B cell (primary cell): ENCODE data around the gene CEP350. TPM values are rescaled to one million over a fixed set of nuclear protein-coding genes. Genes with fewer than 3 reads are reported as not detected.

Experiments
- ATAC-seq: fragments of 200-7000 bp; cut with Tn5 transposase; one replicate; pipeline ENCODE4 v1.10.0; 2021; ENCODE audit warnings: low read depth, mild to moderate bottlenecking, moderate number of reproducible peaks, moderate library complexity
- CTCF ChIA-PET: fragments of 350-600 bp; sonication (Branson Sonifier 250); formaldehyde crosslinking; loops from one replicate; lab custom pipeline; 2021; ENCODE audit warnings: antibody characterized with exemption, inconsistent platforms; lab: Charles Lee
- POLR2A ChIA-PET: fragments of 350-600 bp; sonication (Branson Sonifier 250); formaldehyde crosslinking; loops from one replicate; lab custom pipeline; 2021; ENCODE audit warnings: antibody characterized with exemption; lab: Charles Lee
- DNase-seq: peaks from one replicate; pipeline ENCODE4 v3.0.0; 2013
- H2AFZ ChIP-seq: 2 replicates; pipeline ENCODE4 v1.6.1; 2012; ENCODE audit warnings: mild to moderate bottlenecking, low read depth, low read length; ENCODE audit not compliant: insufficient read depth, poor library complexity, severe bottlenecking
- H3K27ac ChIP-seq, 2 donors: 1 replicate in 1 of 2; 2 replicates in 1 of 2; pipeline ENCODE4 v1.5.1; 2012 to 2013; ENCODE audit warnings: low read length in 2 of 2, mild to moderate bottlenecking in 2 of 2, moderate library complexity in 1 of 2
- H3K27me3 ChIP-seq, 4 experiments: fragments of 200-600 bp in 1 of 4; sonication (generic) in 1 of 4; replicated peaks in 1 of 4; 1 replicate in 2 of 4; 2 replicates in 2 of 4; pipeline versions ENCODE4 v1.6.1 to v1.7.0; 2013 to 2016; ENCODE audit warnings: low read length in 3 of 4, mild to moderate bottlenecking in 2 of 4, mixed read lengths in 1 of 4, moderate library complexity in 1 of 4; ENCODE audit not compliant: insufficient read depth in 4 of 4, control insufficient read depth in 3 of 4; ENCODE audit errors: control extremely low read depth in 1 of 4
- H3K36me3 ChIP-seq, 2 experiments: replicated peaks in 1 of 2; 1 replicate in 1 of 2; 2 replicates in 1 of 2; pipeline versions ENCODE4 v1.6.1 to v1.7.1; 2013; ENCODE audit warnings: low read length in 1 of 2; ENCODE audit not compliant: insufficient read depth in 2 of 2, control insufficient read depth in 1 of 2; ENCODE audit errors: control extremely low read depth in 1 of 2, extremely low read depth in 1 of 2
- H3K4me1 ChIP-seq, 2 donors: fragments of 200-600 bp in 1 of 2; sonication (generic) in 1 of 2; 1 replicate in 1 of 2; 2 replicates in 1 of 2; pipeline versions ENCODE4 v1.5.1 to v1.6.1; 2013 to 2017; ENCODE audit warnings: low read length in 2 of 2; ENCODE audit not compliant: control insufficient read depth in 2 of 2, insufficient read depth in 2 of 2
- H3K4me2 ChIP-seq: replicated peaks from 2 replicates; pipeline ENCODE3; 2012; ENCODE audit warnings: mild to moderate bottlenecking, low read depth, low read length; ENCODE audit not compliant: poor library complexity, severe bottlenecking
- H3K4me3 ChIP-seq, 5 experiments: fragments of 200-600 bp in 1 of 5; sonication (generic) in 1 of 5; 1 replicate in 3 of 5; 2 replicates in 2 of 5; pipeline versions ENCODE4 v1.5.1 to v1.7.0; 2011 to 2016; ENCODE audit warnings: low read length in 4 of 5, mild to moderate bottlenecking in 4 of 5, low read depth in 2 of 5, control low read depth in 1 of 5, moderate library complexity in 1 of 5; ENCODE audit not compliant: insufficient read depth in 1 of 5; ENCODE audit errors: control extremely low read depth in 1 of 5, extremely low read depth in 1 of 5
- H3K79me2 ChIP-seq: fragments of 200-600 bp; sonication (generic); one replicate; pipeline ENCODE4 v1.6.0; 2016; ENCODE audit warnings: low read length; ENCODE audit not compliant: control insufficient read depth, insufficient read depth
- H3K9ac ChIP-seq: fragments of 200-600 bp; sonication (generic); 2 replicates; pipeline ENCODE4 v1.6.1; 2017; ENCODE audit warnings: mild to moderate bottlenecking, low read length, moderate library complexity
- H3K9me3 ChIP-seq, 3 donors: one replicate each; pipeline versions ENCODE4 v1.6.1 to v1.7.1; 2013; ENCODE audit warnings: low read length in 2 of 3; ENCODE audit not compliant: control insufficient read depth in 2 of 3, insufficient read depth in 1 of 3; ENCODE audit errors: control extremely low read depth in 1 of 3
- H4K20me1 ChIP-seq: 2 replicates; pipeline ENCODE4 v1.6.0; 2012; ENCODE audit warnings: mild to moderate bottlenecking, low read length; ENCODE audit not compliant: insufficient read depth, control insufficient read depth, poor library complexity, severe bottlenecking
- H3K27ac Mint-ChIP-seq: one replicate; pipeline ENCODE4 v1.8.0; 2021; ENCODE audit warnings: mixed read lengths
- H3K27me3 Mint-ChIP-seq: one replicate; pipeline ENCODE4 v1.8.0; 2021; ENCODE audit warnings: mixed read lengths
- H3K4me1 Mint-ChIP-seq: one replicate; pipeline ENCODE4 v1.8.0; 2021; ENCODE audit warnings: mixed read lengths
- H3K4me3 Mint-ChIP-seq: one replicate; pipeline ENCODE4 v1.8.0; 2021; ENCODE audit warnings: mixed read lengths
- H3K9me3 Mint-ChIP-seq: one replicate; pipeline ENCODE4 v1.8.0; 2022; ENCODE audit warnings: mixed read lengths; ENCODE audit not compliant: insufficient read depth
- CTCF ChIP-seq: fragments of 200-600 bp; IDR thresholded peaks from one replicate; pipeline ENCODE4 v1.8.0; 2022; ENCODE audit warnings: antibody characterized with exemption, mild to moderate bottlenecking
- EZH2 ChIP-seq: IDR thresholded peaks from 2 replicates; pipeline ENCODE4 v1.6.1; 2012; ENCODE audit warnings: borderline replicate concordance, low read depth, mild to moderate bottlenecking, moderate library complexity, low read length; ENCODE audit not compliant: insufficient read depth, poor library complexity, severe bottlenecking
- WGBS: methylation state at CpG from one replicate; pipeline ENCODE4 v1.1.5; 2013; ENCODE audit warnings: missing lambda C conversion rate; ENCODE audit not compliant: insufficient coverage; 5-methylcytosine and 5-hydroxymethylcytosine counted together
- intact Hi-C: fragments of 100-400 bp; cut with micrococcal nuclease; formaldehyde crosslinking; loops from one replicate; pipeline ENCODE4 v1.10.0; 2022
- polyA plus RNA-seq: library from polyadenylated mRNA; depleted of rRNA; stranded (reverse); fragments of >200 nt; gene quantifications from 2 replicates; pipeline ENCODE4 v1.2.3, GENCODE V29; 2012
- total RNA-seq, 2 donors: library from RNA; stranded (reverse); fragments of 120-200 nt in 1 of 2; gene quantifications; 1 replicate in 1 of 2; 2 replicates in 1 of 2; pipeline versions ENCODE4 v1.2.3 to v1.2.4, GENCODE V29; 2013 to 2022

Gene CEP350
- total and polyA plus RNA-seq, 2 donors (not counting 1 experiment from before 2014, with no cell fraction given), result 7.4 to 92.3 TPM

GRCh38 chr1:180061019-180061418, 106.4 kb downstream of the CEP350 start:
- Histone ChIP-seq H3K27ac (no peak overlapping the region), H3K4me1 (no peaks in the 10 kb centered on the region), H3K4me3 (no peak overlapping the region), H3K36me3 (peaks cover 7 to 55% of the 10 kb centered on the region in 2 experiments), H3K9me3 (no peaks in the 10 kb centered on the region), H2AFZ (no peak overlapping the region), H3K9ac (no peak overlapping the region), H4K20me1 (no peaks in the 10 kb centered on the region), H3K79me2 (no peaks in the 10 kb centered on the region), H3K4me2 (no peak overlapping the region), H3K27me3 (no peaks in the 10 kb centered on the region)
- Mint-ChIP-seq H3K27ac (no peak overlapping the region), H3K4me3 (no peak overlapping the region), H3K4me1 (peaks cover 6% of the 10 kb centered on the region), H3K9me3 (no peaks in the 10 kb centered on the region), H3K27me3 (no peaks in the 10 kb centered on the region)
- ChIA-PET POLR2A (no interaction called here), CTCF (no interaction called here)
- TF ChIP-seq CTCF (no peak), EZH2 (no peak)
- DNase-seq, result no peak
- no peak for ATAC-seq
- WGBS, result no CpG with 5 or more reads among the region's 1 CpG
- intact Hi-C loops, result no loop called here

- Mint-ChIP-seq H3K4me1 (peaks cover 6% of the 10 kb centered on the region), H3K27ac (no peak overlapping the region), H3K4me3 (no peak overlapping the region), H3K27me3 (no peaks in the 10 kb centered on the region), H3K9me3 (no peaks in the 10 kb centered on the region)
- 92% methylated on average over 2 of the region's 3 CpGs for WGBS
- TF ChIP-seq EZH2 (no peak), CTCF (no peak)
- Histone ChIP-seq H3K79me2 (no peaks in the 10 kb centered on the region), H3K9me3 (no peaks in the 10 kb centered on the region), H3K27me3 (no peaks in the 10 kb centered on the region), H3K27ac (no peak overlapping the region), H3K36me3 (peaks cover 6 to 61% of the 10 kb centered on the region in 2 experiments), H2AFZ (no peak overlapping the region), H3K4me2 (no peak overlapping the region), H3K4me3 (no peak overlapping the region), H3K9ac (no peak overlapping the region), H3K4me1 (no peaks in the 10 kb centered on the region), H4K20me1 (no peaks in the 10 kb centered on the region)
- ChIA-PET CTCF (no interaction called here), POLR2A (no interaction called here)
- ATAC-seq (no peak), DNase-seq (no peak)
- intact Hi-C loops, result no loop called here
Observed at GRCh38 chr1:180062452-180062971, 107.9 kb downstream of the CEP350 start.
